Adipocyte (in vitro differentiated cells): ENCODE measurements around the gene E2F1.
"Not testable (repeated sequence)": the region's sequence is repeated elsewhere in the genome, so short reads cannot be mapped to it uniquely, and the experiment has no call there.

Experiments
- DNase-seq: peaks from one replicate; pipeline ENCODE4 v3.0.0-alpha.2; 2015; ENCODE audit warnings: low read depth
- H3K27me3 ChIP-seq: replicated peaks from 2 replicates; pipeline ENCODE4 v1.7.0; 2013; ENCODE audit warnings: mild to moderate bottlenecking, low read length, moderate library complexity; ENCODE audit not compliant: control insufficient read depth, insufficient read depth
- H3K36me3 ChIP-seq: 2 replicates; pipeline ENCODE4 v1.7.0; 2013; ENCODE audit warnings: low read length, mild to moderate bottlenecking, moderate library complexity; ENCODE audit not compliant: control insufficient read depth, insufficient read depth, severe bottlenecking
- H3K4me1 ChIP-seq: 2 replicates; pipeline ENCODE4 v1.7.0; 2013; ENCODE audit warnings: mild to moderate bottlenecking, low read length, moderate library complexity; ENCODE audit not compliant: control insufficient read depth, insufficient read depth
- H3K4me3 ChIP-seq: 2 replicates; pipeline ENCODE4 v1.7.0; 2013; ENCODE audit warnings: mild to moderate bottlenecking, low read length, moderate library complexity
- H3K9ac ChIP-seq: 2 replicates; pipeline ENCODE4 v1.7.0; 2013; ENCODE audit warnings: mild to moderate bottlenecking, low read length, moderate library complexity
- H3K9me3 ChIP-seq: 2 replicates; pipeline ENCODE4 v1.7.0; 2013; ENCODE audit warnings: mild to moderate bottlenecking, low read length, moderate library complexity; ENCODE audit not compliant: control insufficient read depth

Gene E2F1

DNA sequence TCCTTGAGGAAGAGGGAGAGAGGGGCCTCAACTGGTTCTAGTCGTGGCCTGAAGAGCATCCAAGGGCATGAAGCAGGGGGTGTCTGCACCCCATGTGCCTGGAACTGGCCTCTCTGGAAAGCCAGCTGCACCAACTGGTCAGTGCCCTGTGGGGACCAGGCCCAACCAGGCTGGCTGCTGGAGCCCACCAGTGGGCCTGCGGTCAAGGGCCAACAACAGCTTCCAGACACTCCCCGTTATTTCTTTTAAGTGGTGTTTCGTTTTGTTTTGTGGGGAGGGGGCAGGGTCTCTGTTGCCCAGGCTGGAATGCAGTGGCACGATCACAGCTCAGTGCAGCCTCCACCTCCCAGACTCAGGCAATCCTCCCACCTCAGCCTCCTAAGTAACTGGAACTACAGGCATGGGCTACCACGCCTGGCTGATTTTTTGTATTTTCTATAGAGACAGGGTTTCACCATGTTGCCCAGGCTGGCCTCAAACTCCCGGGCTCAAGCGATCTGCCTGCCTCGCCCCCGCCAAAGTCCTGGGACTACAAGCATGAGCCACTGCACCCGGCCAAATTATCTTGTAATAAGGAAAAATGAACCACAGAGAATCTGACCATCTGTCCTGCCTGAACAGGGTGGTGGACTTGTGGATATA lies 36.0 kb downstream of the E2F1 start:
- H3K27me3 ChIP-seq: no peaks in the 10 kb centered on the region
- peaks cover 33% of the 10 kb centered on the region for H3K4me1 ChIP-seq
- H3K36me3 ChIP-seq: peaks cover 8% of the 10 kb centered on the region
- no peak overlapping the region for H3K4me3 ChIP-seq
- DNase-seq: no peak
- no peaks in the 10 kb centered on the region for H3K9me3 ChIP-seq
- no peak overlapping the region for H3K9ac ChIP-seq

DNA sequence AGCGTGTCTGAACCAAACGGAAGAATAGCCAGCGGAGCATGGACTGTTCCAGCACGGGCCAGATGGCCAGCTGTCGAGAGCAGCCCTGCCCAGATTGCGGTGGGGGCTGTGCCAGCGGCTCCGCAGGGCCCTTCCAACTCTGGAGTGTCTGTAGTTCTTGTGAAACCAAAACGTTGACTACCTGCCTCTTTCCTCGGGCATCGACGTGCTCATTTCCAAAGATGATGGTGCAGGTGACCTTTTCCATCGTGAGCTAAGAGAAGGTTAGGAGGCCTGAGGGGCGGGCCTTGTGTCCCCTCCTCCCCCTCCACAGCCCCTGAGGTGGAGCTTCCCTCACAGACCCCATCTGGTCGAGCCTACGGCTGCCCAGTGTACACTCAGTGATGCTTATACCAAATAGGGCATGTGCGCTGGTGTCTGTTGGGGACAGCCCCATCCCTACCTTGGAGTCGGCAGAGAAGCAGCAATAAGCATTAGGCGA lies 36.9 kb downstream of the E2F1 start:
- DNase-seq: no peak

DNA sequence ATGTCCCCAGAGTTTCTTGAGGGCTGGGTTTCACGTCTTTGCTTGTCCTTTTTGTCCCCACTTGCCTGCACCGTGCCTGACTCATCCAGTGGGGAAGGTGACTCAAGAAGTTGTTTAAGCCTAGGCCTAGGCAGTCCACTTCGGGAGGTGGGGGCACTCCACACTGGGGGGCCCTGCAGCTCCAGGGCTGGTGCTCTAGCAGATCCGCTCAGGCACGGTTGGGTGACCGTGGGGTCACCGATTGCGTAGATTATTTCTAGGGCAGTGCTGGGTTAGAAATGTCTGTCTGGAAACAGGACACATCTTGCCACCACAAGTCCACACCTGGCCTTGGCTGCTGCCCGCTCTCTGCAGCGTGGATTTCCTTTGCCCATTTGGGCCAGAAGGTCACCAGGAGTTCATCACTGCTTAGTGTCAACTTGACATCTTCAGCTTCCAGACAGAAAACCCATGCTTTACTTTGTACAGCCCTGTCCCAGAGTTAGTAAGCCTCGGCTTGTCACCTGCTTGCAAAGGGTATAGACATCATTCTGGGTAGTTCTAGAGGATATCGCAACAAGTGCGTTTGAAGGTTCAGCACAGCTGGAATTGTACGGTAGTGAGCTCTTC lies 37.7 kb downstream of the E2F1 start:
- no peak for DNase-seq

More for the DNA sequence above, 36.9 kb downstream of the E2F1 start:
- Histone ChIP-seq H3K27me3 (no peaks in the 10 kb centered on the region), H3K4me1 (peaks cover 33% of the 10 kb centered on the region), H3K9ac (no peak overlapping the region), H3K9me3 (no peaks in the 10 kb centered on the region), H3K4me3 (no peak overlapping the region), H3K36me3 (peaks cover 18% of the 10 kb centered on the region)

DNA sequence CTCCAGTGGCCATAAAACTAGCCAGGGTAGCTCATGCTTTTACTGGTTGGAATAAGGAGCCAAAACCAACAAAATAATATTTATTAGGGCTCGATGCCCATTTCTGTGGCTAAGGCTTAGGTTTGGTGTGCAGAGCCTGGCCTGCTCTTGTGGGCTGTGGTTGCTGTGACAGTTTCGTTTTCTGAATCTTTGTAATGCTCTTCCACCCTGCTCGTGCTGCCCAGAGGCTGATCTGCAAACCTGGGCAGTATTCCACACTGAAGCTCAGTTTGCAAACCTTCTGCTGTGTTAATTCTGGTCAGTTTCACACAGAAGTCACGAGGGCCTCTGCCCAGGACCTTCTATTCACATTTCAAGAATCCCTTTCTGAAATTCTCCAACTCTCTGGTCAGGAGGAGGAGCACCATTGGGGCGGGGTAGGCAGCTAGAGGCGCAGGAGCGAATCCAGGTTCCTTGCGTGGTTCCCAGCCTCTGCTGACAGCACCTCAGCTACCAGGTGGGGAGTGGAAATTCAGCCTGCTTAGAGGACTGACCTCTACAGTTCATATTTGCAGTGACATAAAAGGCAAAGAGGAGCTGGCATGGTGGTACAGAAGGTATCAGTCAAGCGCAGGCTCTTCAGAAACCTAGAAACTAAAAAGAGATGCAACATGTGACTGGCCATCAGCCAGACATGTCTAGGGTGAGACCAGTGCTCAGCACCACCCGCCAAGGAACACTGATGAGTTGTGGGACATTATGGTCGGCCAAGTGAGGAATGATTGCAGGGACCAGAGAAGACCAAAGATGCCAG lies 38.4 kb downstream of the E2F1 start:
- Histone ChIP-seq H3K36me3 (peaks cover 21% of the 10 kb centered on the region), H3K4me3 (no peak overlapping the region), H3K4me1 (peaks cover 23% of the 10 kb centered on the region), H3K9ac (peak overlapping the region; percentile 41), H3K27me3 (no peaks in the 10 kb centered on the region), H3K9me3 (no peaks in the 10 kb centered on the region)
- DNase-seq: peak; percentile 15

More for the DNA sequence above, 37.7 kb downstream of the E2F1 start:
- peaks cover 21% of the 10 kb centered on the region for H3K36me3 ChIP-seq
- H3K27me3 ChIP-seq: no peaks in the 10 kb centered on the region
- peaks cover 25% of the 10 kb centered on the region for H3K4me1 ChIP-seq
- no peak overlapping the region for H3K9ac ChIP-seq
- no peaks in the 10 kb centered on the region for H3K9me3 ChIP-seq
- H3K4me3 ChIP-seq: no peak overlapping the region

DNA sequence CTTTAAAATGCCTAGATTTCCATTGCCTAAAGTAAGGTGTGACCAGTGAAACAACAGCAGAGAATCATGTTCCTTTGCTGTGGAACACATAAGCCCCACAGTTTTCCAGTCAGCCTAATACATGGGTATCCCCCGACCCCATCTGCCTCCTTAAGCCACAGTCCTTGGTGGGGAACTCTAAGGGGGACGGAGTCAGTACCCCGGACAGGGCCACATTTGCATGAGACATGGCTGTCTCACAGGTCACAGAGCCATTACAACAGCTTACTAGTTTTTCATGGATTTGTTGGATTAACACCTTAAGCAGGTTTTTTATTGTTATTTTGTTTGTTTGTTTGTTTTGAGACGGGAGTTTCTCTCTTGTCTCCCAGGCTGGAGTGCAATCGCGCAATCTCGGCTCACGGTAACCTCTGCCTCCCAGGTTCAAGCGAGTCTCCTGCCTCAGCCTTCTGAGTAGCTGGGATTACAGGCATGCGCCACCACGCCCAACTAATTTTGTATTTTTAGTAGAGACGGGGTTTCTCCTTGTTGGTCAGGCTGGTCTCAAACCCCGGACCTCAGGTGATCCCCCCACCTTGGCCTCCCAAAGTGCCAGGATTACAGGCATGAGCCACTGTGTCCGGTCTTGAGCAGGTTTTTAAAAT lies 39.1 kb downstream of the E2F1 start:
- Histone ChIP-seq H3K36me3 (peaks cover 24% of the 10 kb centered on the region), H3K4me1 (peaks cover 23% of the 10 kb centered on the region), H3K9ac (peak overlapping the region; percentile 41)
- H3K9me3 ChIP-seq, H3K27me3 ChIP-seq, DNase-seq, H3K4me3 ChIP-seq: not testable (repeated sequence)

DNA sequence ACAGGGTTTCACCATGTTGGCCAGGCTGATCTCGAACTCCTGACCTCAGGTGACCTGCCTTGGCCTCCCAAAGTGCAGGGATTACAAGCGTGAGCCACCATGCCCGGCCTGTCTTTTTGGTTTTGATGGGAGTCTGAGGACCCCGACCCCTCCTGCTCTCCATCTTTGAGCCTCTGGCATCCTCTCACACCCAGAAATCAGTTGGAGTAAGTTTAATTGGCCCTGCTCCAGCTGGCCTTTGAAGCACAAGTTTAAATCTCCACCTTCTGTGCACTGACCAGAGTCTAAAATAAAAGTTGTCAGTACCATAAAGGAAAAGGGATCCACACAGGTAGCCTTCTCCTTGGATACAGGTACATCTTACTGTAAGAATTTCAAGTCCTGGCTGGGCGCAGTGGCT lies 40.0 kb downstream of the E2F1 start:
- no peaks in the 10 kb centered on the region for H3K27me3 ChIP-seq
- no peak for DNase-seq
- H3K9me3 ChIP-seq: no peaks in the 10 kb centered on the region
- H3K36me3 ChIP-seq: peaks cover 30% of the 10 kb centered on the region
- H3K4me3 ChIP-seq: no peak overlapping the region
- H3K4me1 ChIP-seq: peaks cover 23% of the 10 kb centered on the region
- no peak overlapping the region for H3K9ac ChIP-seq

DNA sequence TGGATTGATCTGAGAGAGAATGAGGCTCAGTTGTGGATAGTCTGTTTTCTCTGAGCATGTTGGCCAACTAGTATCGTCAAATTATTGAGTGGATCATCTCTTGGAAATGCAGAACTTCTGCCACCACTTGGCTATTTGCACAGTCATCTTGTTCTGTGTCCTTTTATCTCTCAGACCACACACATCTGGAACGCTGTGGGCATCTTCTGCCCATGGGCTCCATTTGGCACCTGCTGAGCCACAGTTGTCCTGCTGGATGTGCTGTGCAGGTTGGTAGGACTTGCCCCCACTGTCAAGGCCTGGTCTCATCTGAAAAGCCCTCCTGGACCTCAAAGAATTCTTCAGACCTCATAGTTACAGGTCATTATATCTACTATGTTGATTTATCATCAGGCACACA lies 40.8 kb downstream of the E2F1 start:
- H3K9ac ChIP-seq: no peak overlapping the region
- H3K27me3 ChIP-seq: no peaks in the 10 kb centered on the region
- H3K4me1 ChIP-seq: peaks cover 23% of the 10 kb centered on the region
- H3K36me3 ChIP-seq: peaks cover 37% of the 10 kb centered on the region
- H3K9me3 ChIP-seq: no peaks in the 10 kb centered on the region
- no peak for DNase-seq
- no peak overlapping the region for H3K4me3 ChIP-seq

DNA sequence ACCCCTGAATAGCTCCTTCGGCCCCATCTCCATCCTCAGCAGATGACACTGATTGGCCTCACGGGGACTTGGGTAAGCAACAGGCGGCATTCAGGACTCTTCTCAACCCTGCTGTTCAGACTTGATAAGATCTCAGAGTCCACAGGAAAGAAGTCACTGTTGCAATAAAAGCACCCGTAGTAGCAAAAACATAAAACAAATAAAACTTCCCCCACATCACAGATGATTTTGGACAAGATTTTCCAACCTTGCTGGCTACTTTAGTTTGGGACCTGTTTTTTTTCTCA lies 41.2 kb downstream of the E2F1 start:
- Histone ChIP-seq H3K36me3 (peaks cover 41% of the 10 kb centered on the region), H3K4me3 (no peak overlapping the region), H3K9me3 (no peaks in the 10 kb centered on the region), H3K27me3 (no peaks in the 10 kb centered on the region), H3K4me1 (peaks cover 23% of the 10 kb centered on the region), H3K9ac (no peak overlapping the region)
- no peak for DNase-seq

DNA sequence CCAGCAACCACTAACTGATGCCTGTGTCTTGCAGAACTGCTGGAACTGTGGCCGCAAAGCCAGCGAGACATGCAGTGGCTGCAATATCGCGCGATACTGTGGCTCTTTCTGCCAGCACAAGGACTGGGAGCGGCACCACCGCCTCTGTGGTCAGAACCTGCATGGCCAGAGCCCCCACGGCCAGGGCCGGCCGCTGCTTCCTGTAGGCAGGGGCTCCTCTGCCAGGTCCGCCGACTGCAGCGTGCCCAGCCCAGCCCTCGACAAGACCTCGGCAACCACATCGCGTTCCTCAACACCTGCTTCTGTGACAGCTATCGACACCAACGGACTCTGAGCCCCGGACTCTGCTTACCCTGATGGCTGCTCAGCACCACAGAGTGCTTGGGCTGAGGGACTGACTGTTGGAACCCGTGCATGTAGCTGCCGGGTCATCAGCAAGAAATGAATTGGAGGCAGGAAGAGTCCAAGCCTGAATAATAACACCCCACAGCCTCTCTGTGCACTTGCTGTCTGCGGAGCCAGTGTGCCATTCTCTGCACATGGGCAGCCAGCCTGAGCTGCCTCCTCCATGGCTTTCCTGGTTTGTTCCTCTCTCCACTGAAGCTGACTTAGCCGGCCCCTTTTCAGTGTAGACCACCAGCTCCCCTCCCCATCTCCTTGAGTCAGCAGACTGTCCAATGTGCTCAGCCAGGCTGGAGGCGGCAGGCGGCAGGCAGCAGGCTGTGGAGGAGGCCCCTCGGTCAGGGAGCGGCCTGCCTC lies 41.7 kb downstream of the E2F1 start:
- Histone ChIP-seq H3K36me3 (peaks cover 46% of the 10 kb centered on the region), H3K9me3 (no peaks in the 10 kb centered on the region), H3K4me1 (peaks cover 23% of the 10 kb centered on the region), H3K27me3 (no peaks in the 10 kb centered on the region), H3K9ac (no peak overlapping the region), H3K4me3 (no peak overlapping the region)
- no peak for DNase-seq

DNA sequence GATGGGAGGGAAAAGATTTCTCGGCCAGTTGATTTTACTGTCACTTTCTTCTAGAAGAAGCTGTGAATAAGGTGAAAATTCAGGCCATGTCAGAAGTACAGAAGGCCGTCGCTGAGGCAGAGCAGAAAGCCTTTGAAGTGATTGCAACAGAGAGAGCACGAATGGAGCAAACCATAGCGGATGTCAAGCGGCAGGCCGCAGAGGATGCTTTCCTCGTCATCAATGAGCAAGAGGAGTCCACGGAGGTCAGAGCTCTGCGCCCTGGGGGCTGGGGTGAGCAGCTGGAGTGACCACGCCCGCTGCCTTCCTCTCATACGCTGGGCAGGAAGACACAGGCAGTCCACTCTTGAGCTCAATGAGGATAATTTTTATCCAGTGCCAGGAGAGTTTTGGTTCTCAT lies 45.9 kb downstream of the E2F1 start:
- Histone ChIP-seq H3K36me3 (peaks cover 65% of the 10 kb centered on the region), H3K4me1 (no peaks in the 10 kb centered on the region)
- DNase-seq: no peak

More for the DNA sequence above, 45.9 kb downstream of the E2F1 start:
- H3K27me3 ChIP-seq: no peaks in the 10 kb centered on the region
- H3K4me3 ChIP-seq: no peak overlapping the region
- no peak overlapping the region for H3K9ac ChIP-seq
- H3K9me3 ChIP-seq: no peaks in the 10 kb centered on the region
